ENCODE data around the gene PPM1E.

The PPM1E gene

GRCh38 chr17:58980706-58981481 lies 225.2 kb downstream of the PPM1E start:
- Mint-ChIP-seq H3K4me1 (no peaks in the 10 kb centered on the region), H3K4me3 (no peak overlapping the region), H3K36me3 (no peaks in the 10 kb centered on the region), H3K27me3 (no peaks in the 10 kb centered on the region), H3K27ac (no peak overlapping the region), H3K9me3 (no peaks in the 10 kb centered on the region)

- Mint-ChIP-seq H3K4me3 (no peak overlapping the region), H3K9me3 (no peaks in the 10 kb centered on the region), H3K27ac (no peak overlapping the region), H3K36me3 (no peaks in the 10 kb centered on the region), H3K4me1 (no peaks in the 10 kb centered on the region), H3K27me3 (no peaks in the 10 kb centered on the region)
Observed at GRCh38 chr17:58982626-58983025, 227.0 kb downstream of the PPM1E start.

GRCh38 chr17:58985367-58985766 lies 229.7 kb downstream of the PPM1E start:
- no peaks in the 10 kb centered on the region for H3K9me3 Mint-ChIP-seq
- H3K27me3 Mint-ChIP-seq, result no peaks in the 10 kb centered on the region
- H3K36me3 Mint-ChIP-seq, result no peaks in the 10 kb centered on the region
- no peak overlapping the region for H3K27ac Mint-ChIP-seq
- no peaks in the 10 kb centered on the region for H3K4me1 Mint-ChIP-seq
- H3K4me3 Mint-ChIP-seq, result no peak overlapping the region

- no peaks in the 10 kb centered on the region for H3K36me3 Mint-ChIP-seq
- no peaks in the 10 kb centered on the region for H3K27me3 Mint-ChIP-seq
- no peak overlapping the region for H3K27ac Mint-ChIP-seq
- no peaks in the 10 kb centered on the region for H3K4me1 Mint-ChIP-seq
- no peak overlapping the region for H3K4me3 Mint-ChIP-seq
- H3K9me3 Mint-ChIP-seq, result no peaks in the 10 kb centered on the region
Observed at GRCh38 chr17:58985971-58986370, 230.3 kb downstream of the PPM1E start.

GRCh38 chr17:58989629-58990028 lies 234.0 kb downstream of the PPM1E start:
- Mint-ChIP-seq H3K4me1 (no peaks in the 10 kb centered on the region), H3K36me3 (peaks cover 4% of the 10 kb centered on the region), H3K27ac (no peak overlapping the region), H3K9me3 (no peaks in the 10 kb centered on the region), H3K27me3 (no peaks in the 10 kb centered on the region), H3K4me3 (no peak overlapping the region)

GRCh38 chr17:58991718-58992331 lies 236.2 kb downstream of the PPM1E start:
- H3K27me3 Mint-ChIP-seq, result no peaks in the 10 kb centered on the region
- no peak overlapping the region for H3K4me3 Mint-ChIP-seq
- H3K27ac Mint-ChIP-seq, result no peak overlapping the region
- no peaks in the 10 kb centered on the region for H3K9me3 Mint-ChIP-seq
- H3K4me1 Mint-ChIP-seq, result no peaks in the 10 kb centered on the region
- peaks cover 6% of the 10 kb centered on the region for H3K36me3 Mint-ChIP-seq

- no peak overlapping the region for H3K4me3 Mint-ChIP-seq
- no peaks in the 10 kb centered on the region for H3K27me3 Mint-ChIP-seq
- H3K36me3 Mint-ChIP-seq, result peaks cover 10% of the 10 kb centered on the region
- no peaks in the 10 kb centered on the region for H3K9me3 Mint-ChIP-seq
- peaks cover 5% of the 10 kb centered on the region for H3K4me1 Mint-ChIP-seq
- H3K27ac Mint-ChIP-seq, result peak overlapping the region; percentile 42
Observed at GRCh38 chr17:58993311-58993710, 237.7 kb downstream of the PPM1E start.

- no peak overlapping the region for H3K4me3 Mint-ChIP-seq
- peaks cover 7% of the 10 kb centered on the region for H3K4me1 Mint-ChIP-seq
- H3K27ac Mint-ChIP-seq, result no peak overlapping the region
- no peaks in the 10 kb centered on the region for H3K9me3 Mint-ChIP-seq
- H3K36me3 Mint-ChIP-seq, result peaks cover 21% of the 10 kb centered on the region
- H3K27me3 Mint-ChIP-seq, result no peaks in the 10 kb centered on the region
Observed at GRCh38 chr17:58995247-58995940, 239.7 kb downstream of the PPM1E start.

- H3K27ac Mint-ChIP-seq, result no peak overlapping the region
- H3K4me3 Mint-ChIP-seq, result no peak overlapping the region
- no peaks in the 10 kb centered on the region for H3K27me3 Mint-ChIP-seq
- peaks cover 23% of the 10 kb centered on the region for H3K36me3 Mint-ChIP-seq
- H3K4me1 Mint-ChIP-seq, result peaks cover 22% of the 10 kb centered on the region
- no peaks in the 10 kb centered on the region for H3K9me3 Mint-ChIP-seq
Observed at GRCh38 chr17:58996968-58997367, 241.3 kb downstream of the PPM1E start.

GRCh38 chr17:58997756-58998553 lies 242.3 kb downstream of the PPM1E start:
- peaks cover 23% of the 10 kb centered on the region for H3K36me3 Mint-ChIP-seq

GRCh38 chr17:58998871-58999270 lies 243.2 kb downstream of the PPM1E start:
- peaks cover 30% of the 10 kb centered on the region for H3K4me1 Mint-ChIP-seq

More at GRCh38 chr17:58997756-58998553, 242.3 kb downstream of the PPM1E start:
- Mint-ChIP-seq H3K27ac (peak overlapping the region; percentile 90), H3K4me1 (peaks cover 25% of the 10 kb centered on the region), H3K27me3 (no peaks in the 10 kb centered on the region), H3K4me3 (no peak overlapping the region), H3K9me3 (no peaks in the 10 kb centered on the region)

GRCh38 chr17:58999500-58999899 lies 243.8 kb downstream of the PPM1E start:
- H3K27ac Mint-ChIP-seq, result peak overlapping the region; percentile 12
- H3K36me3 Mint-ChIP-seq, result peaks cover 19% of the 10 kb centered on the region
- no peak overlapping the region for H3K4me3 Mint-ChIP-seq
- no peaks in the 10 kb centered on the region for H3K27me3 Mint-ChIP-seq
- H3K9me3 Mint-ChIP-seq, result no peaks in the 10 kb centered on the region
- H3K4me1 Mint-ChIP-seq, result peaks cover 35% of the 10 kb centered on the region

More at GRCh38 chr17:58998871-58999270, 243.2 kb downstream of the PPM1E start:
- Mint-ChIP-seq H3K36me3 (peaks cover 19% of the 10 kb centered on the region), H3K4me3 (no peak overlapping the region), H3K9me3 (no peaks in the 10 kb centered on the region), H3K27ac (no peak overlapping the region), H3K27me3 (no peaks in the 10 kb centered on the region)

GRCh38 chr17:59000022-59000421 lies 244.4 kb downstream of the PPM1E start:
- Mint-ChIP-seq H3K36me3 (peaks cover 19% of the 10 kb centered on the region), H3K27me3 (no peaks in the 10 kb centered on the region), H3K4me1 (peaks cover 40% of the 10 kb centered on the region), H3K9me3 (no peaks in the 10 kb centered on the region), H3K4me3 (no peak overlapping the region), H3K27ac (no peak overlapping the region)

GRCh38 chr17:59001158-59001814 lies 245.6 kb downstream of the PPM1E start:
- Mint-ChIP-seq H3K4me3 (peak overlapping the region; percentile 88), H3K27ac (peak overlapping the region; percentile 95), H3K27me3 (no peaks in the 10 kb centered on the region), H3K9me3 (no peaks in the 10 kb centered on the region), H3K4me1 (peaks cover 40% of the 10 kb centered on the region), H3K36me3 (peaks cover 19% of the 10 kb centered on the region)

- no peak overlapping the region for H3K4me3 Mint-ChIP-seq
- peaks cover 40% of the 10 kb centered on the region for H3K4me1 Mint-ChIP-seq
- H3K36me3 Mint-ChIP-seq, result peaks cover 18% of the 10 kb centered on the region
- no peaks in the 10 kb centered on the region for H3K9me3 Mint-ChIP-seq
- H3K27ac Mint-ChIP-seq, result no peak overlapping the region
- H3K27me3 Mint-ChIP-seq, result no peaks in the 10 kb centered on the region
Observed at GRCh38 chr17:59002126-59002525, 246.5 kb downstream of the PPM1E start.
